ENCODE measurements around the gene ADAMTS12. TPM values are rescaled to one million over a fixed set of nuclear protein-coding genes. Genes with fewer than 3 reads are reported as not detected.

The ADAMTS12 gene
- total RNA-seq, 6 experiments from 2014 or later, result 1.1 to 3.9 (median 1.7) TPM

DNA sequence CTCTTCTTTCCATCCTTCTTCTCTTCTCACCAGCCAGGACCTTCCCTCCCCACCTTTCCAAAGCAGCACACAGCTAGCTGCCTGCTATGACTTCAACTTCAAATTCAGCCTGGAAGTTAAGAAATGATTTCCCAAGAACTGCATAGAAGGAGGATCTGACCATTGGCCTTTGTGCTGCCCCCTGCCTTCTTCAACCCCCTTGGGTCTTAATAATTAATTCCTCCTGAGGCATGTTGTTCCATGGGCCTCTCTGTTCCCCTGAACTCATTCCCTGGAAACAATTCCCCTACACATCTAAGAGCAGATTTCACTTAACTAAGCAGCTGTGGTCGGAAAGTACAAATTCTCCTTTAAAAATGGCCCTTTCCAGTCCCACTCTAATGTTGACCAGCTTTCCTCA is 62.4 kb downstream of the ADAMTS12 start:
- H3K4me1 ChIP-seq, result no peaks in the 10 kb centered on the region
- intact Hi-C loops (cut with DNase I), result no loop called here
- TF ChIP-seq, protein P1, sequence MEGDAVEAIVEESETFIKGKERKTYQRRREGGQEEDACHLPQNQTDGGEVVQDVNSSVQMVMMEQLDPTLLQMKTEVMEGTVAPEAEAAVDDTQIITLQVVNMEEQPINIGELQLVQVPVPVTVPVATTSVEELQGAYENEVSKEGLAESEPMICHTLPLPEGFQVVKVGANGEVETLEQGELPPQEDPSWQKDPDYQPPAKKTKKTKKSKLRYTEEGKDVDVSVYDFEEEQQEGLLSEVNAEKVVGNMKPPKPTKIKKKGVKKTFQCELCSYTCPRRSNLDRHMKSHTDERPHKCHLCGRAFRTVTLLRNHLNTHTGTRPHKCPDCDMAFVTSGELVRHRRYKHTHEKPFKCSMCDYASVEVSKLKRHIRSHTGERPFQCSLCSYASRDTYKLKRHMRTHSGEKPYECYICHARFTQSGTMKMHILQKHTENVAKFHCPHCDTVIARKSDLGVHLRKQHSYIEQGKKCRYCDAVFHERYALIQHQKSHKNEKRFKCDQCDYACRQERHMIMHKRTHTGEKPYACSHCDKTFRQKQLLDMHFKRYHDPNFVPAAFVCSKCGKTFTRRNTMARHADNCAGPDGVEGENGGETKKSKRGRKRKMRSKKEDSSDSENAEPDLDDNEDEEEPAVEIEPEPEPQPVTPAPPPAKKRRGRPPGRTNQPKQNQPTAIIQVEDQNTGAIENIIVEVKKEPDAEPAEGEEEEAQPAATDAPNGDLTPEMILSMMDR (IDR thresholded peaks at IDR 0.05), result no peak
- TF ChIP-seq POLR2A (IDR thresholded peaks at IDR 0.05), result no peak
- no peak overlapping the region for H3K27ac ChIP-seq
- H3K9me3 ChIP-seq, result no peaks in the 10 kb centered on the region
- H3K36me3 ChIP-seq, result no peaks in the 10 kb centered on the region
- DNase-seq (no peak), ATAC-seq (no peak)
- WGBS (ENCODE audit: insufficient coverage, low coverage, low lambda C conversion rate, missing lambda C conversion rate), result 40% methylated on average over 1 of the region's 1 CpG
- H3K4me3 ChIP-seq, result no peak overlapping the region
- H3K27me3 ChIP-seq, result no peaks in the 10 kb centered on the region

GRCh38 chr5:33828626-33829308 is 63.0 kb downstream of the ADAMTS12 start:
- H3K4me3 ChIP-seq, result no peak overlapping the region
- no peak for TF ChIP-seq POLR2A (IDR thresholded peaks at IDR 0.05)
- TF ChIP-seq, protein P1 (IDR thresholded peaks at IDR 0.05), result no peak
- no peaks in the 10 kb centered on the region for H3K9me3 ChIP-seq
- WGBS (ENCODE audit: insufficient coverage, low coverage, low lambda C conversion rate, missing lambda C conversion rate), result 53% methylated on average over 7 of the region's 7 CpGs
- DNase-seq (no peak), ATAC-seq (no peak)
- H3K36me3 ChIP-seq, result no peaks in the 10 kb centered on the region
- no peak overlapping the region for H3K27ac ChIP-seq
- intact Hi-C loops (cut with DNase I), result no loop called here
- no peaks in the 10 kb centered on the region for H3K27me3 ChIP-seq
- no peaks in the 10 kb centered on the region for H3K4me1 ChIP-seq

- Histone ChIP-seq H3K4me3 (no peak overlapping the region), H3K27me3 (no peaks in the 10 kb centered on the region), H3K9me3 (no peaks in the 10 kb centered on the region), H3K27ac (no peak overlapping the region), H3K4me1 (no peaks in the 10 kb centered on the region), H3K36me3 (no peaks in the 10 kb centered on the region)
- no peak for ATAC-seq
- TF ChIP-seq, protein P1 (IDR thresholded peaks at IDR 0.05), result no peak
- TF ChIP-seq POLR2A (IDR thresholded peaks at IDR 0.05), result no peak
- intact Hi-C loops (cut with DNase I), result no loop called here
- DNase-seq, result no peak
- 7% methylated on average over 1 of the region's 1 CpG for WGBS (ENCODE audit: insufficient coverage, low coverage, low lambda C conversion rate, missing lambda C conversion rate)
Measured at GRCh38 chr5:33827885-33828284, 63.9 kb downstream of the ADAMTS12 start.

GRCh38 chr5:33827018-33827707 is 64.6 kb downstream of the ADAMTS12 start:
- H3K27me3 ChIP-seq, result no peaks in the 10 kb centered on the region
- TF ChIP-seq, protein P1 (IDR thresholded peaks at IDR 0.05), result no peak
- TF ChIP-seq POLR2A (IDR thresholded peaks at IDR 0.05), result no peak
- H3K27ac ChIP-seq, result no peak overlapping the region
- ATAC-seq, result no peak
- intact Hi-C loops (cut with DNase I), result no loop called here
- no peaks in the 10 kb centered on the region for H3K36me3 ChIP-seq
- 61% methylated on average over 6 of the region's 7 CpGs for WGBS (ENCODE audit: insufficient coverage, low coverage, low lambda C conversion rate, missing lambda C conversion rate)
- DNase-seq, result no peak
- no peaks in the 10 kb centered on the region for H3K4me1 ChIP-seq
- H3K9me3 ChIP-seq, result no peaks in the 10 kb centered on the region
- no peak overlapping the region for H3K4me3 ChIP-seq
